H1 (cell line): ENCODE measurements around the gene CAGE1.

Source experiments
- CBX5 ChIP-seq: fragments of 300-800, 300-1000 bp; sonication (generic); IDR thresholded peaks from 2 replicates; pipeline ENCODE4 v1.7.1; 2016; ENCODE audit warnings: antibody characterized with exemption, low read length, low read depth
- CHD2 ChIP-seq: IDR thresholded peaks from 2 replicates; pipeline ENCODE4 v1.6.1; 2012; ENCODE audit warnings: low read length, improper control_type of control experiment
- CTCF ChIP-seq, 3 experiments: IDR thresholded peaks; 1 replicate in 2 of 3; 2 replicates in 1 of 3; pipeline versions ENCODE4 v1.5.1 to v1.6.1; 2011; ENCODE audit warnings: low read length in 3 of 3, mild to moderate bottlenecking in 3 of 3, inconsistent platforms in 2 of 3, low read depth in 1 of 3, moderate library complexity in 1 of 3; ENCODE audit not compliant: insufficient read depth in 1 of 3; ENCODE audit errors: control extremely low read depth in 1 of 3
- EZH2 ChIP-seq: fragments of 200-600 bp; sonication (generic); IDR thresholded peaks from 2 replicates; pipeline ENCODE4 v1.7.1; 2012; ENCODE audit warnings: low read depth, mild to moderate bottlenecking, moderate library complexity, low read length, inconsistent platforms; ENCODE audit not compliant: severe bottlenecking
- POLR2A ChIP-seq, 2 experiments: IDR thresholded peaks; 1 replicate in 1 of 2; 2 replicates in 1 of 2; pipeline ENCODE4 v1.6.1; 2011; ENCODE audit warnings: low read depth in 2 of 2, low read length in 2 of 2, mild to moderate bottlenecking in 2 of 2; ENCODE audit errors: control extremely low read depth in 1 of 2
- TBP ChIP-seq: IDR thresholded peaks from 2 replicates; pipeline ENCODE4 v1.6.1; 2011; ENCODE audit warnings: low read depth, low read length, improper control_type of control experiment
- ZNF274 ChIP-seq: IDR thresholded peaks from 2 replicates; pipeline ENCODE4 v1.7.0; 2012; ENCODE audit warnings: low read length, borderline replicate concordance; ENCODE audit errors: extremely low read depth

GRCh38 chr6:7426447-7427169 is 37.1 kb upstream of the CAGE1 start:
- TF ChIP-seq CHD2 = no peak
- no peak for TF ChIP-seq CTCF (IDR thresholded peaks at IDR 0.05; ENCODE audit: control extremely low read depth in 1 of 3, insufficient read depth in 1 of 3, low read depth in 1 of 3, low read length in 3 of 3)
- no peak for TF ChIP-seq POLR2A (IDR thresholded peaks at IDR 0.05; ENCODE audit: control extremely low read depth in 1 of 2, low read depth in 2 of 2, low read length in 2 of 2)
- no peak for TF ChIP-seq TBP
- TF ChIP-seq CBX5 = no peak
- TF ChIP-seq EZH2 = no peak
- no peak for TF ChIP-seq ZNF274
